GM12891 (cell line): ENCODE results near the gene TMEM223.

Experiments
- PAX5 ChIP-seq: IDR thresholded peaks from 2 replicates; pipeline ENCODE4 v1.6.1; 2011; ENCODE audit warnings: low read length, moderate library complexity, mild to moderate bottlenecking; ENCODE audit not compliant: insufficient read depth, severe bottlenecking
- POLR2AphosphoS5 ChIP-seq: IDR thresholded peaks from 2 replicates; pipeline ENCODE4 v1.6.1; 2011; ENCODE audit warnings: low read depth, low read length, control low read depth

GRCh38 chr11:62788991-62789390 is 2.8 kb downstream of the TMEM223 start:
- TF ChIP-seq POLR2AphosphoS5 (no peak), PAX5 (no peak)
